Activated T-cell treated with anti-CD3 and anti-CD28 coated beads, Interleukin-2, amount 50 U/mL, for 1 hour (primary cell): Measurements from ENCODE around the gene SULT4A1.

ENCODE experiments used
- DNase-seq: peaks from one replicate; pipeline ENCODE4 v3.0.0-alpha.2; 2020

SULT4A1 gene

GRCh38 chr22:43859621-43860020 lies 2.7 kb downstream of the SULT4A1 start:
- DNase-seq, result no peak

- DNase-seq, result no peak
These were observed 3.1 kb downstream of the SULT4A1 start for GRCh38 chr22:43859176-43859575.

GRCh38 chr22:43858156-43858895 lies 4.0 kb downstream of the SULT4A1 start:
- no peak for DNase-seq

GRCh38 chr22:43857367-43857766 lies 4.9 kb downstream of the SULT4A1 start:
- DNase-seq, result no peak

- no peak for DNase-seq
These were observed 6.9 kb downstream of the SULT4A1 start for GRCh38 chr22:43855431-43855830.

GRCh38 chr22:43854786-43855271 lies 7.5 kb downstream of the SULT4A1 start:
- DNase-seq, result no peak

GRCh38 chr22:43854121-43854785 lies 8.1 kb downstream of the SULT4A1 start:
- no peak for DNase-seq

GRCh38 chr22:43853328-43853931 lies 8.9 kb downstream of the SULT4A1 start:
- no peak for DNase-seq

- DNase-seq, result no peak
These were observed 9.6 kb downstream of the SULT4A1 start for GRCh38 chr22:43852573-43853327.

GRCh38 chr22:43851979-43852307 lies 10.4 kb downstream of the SULT4A1 start:
- DNase-seq, result no peak

- no peak for DNase-seq
These were observed 11.0 kb downstream of the SULT4A1 start for GRCh38 chr22:43851058-43851978.

- DNase-seq, result no peak
These were observed 11.8 kb downstream of the SULT4A1 start for GRCh38 chr22:43850529-43850928.

- DNase-seq, result no peak
These were observed 12.6 kb downstream of the SULT4A1 start for GRCh38 chr22:43849731-43850130.

- no peak for DNase-seq
These were observed 13.7 kb downstream of the SULT4A1 start for GRCh38 chr22:43848366-43849171.

GRCh38 chr22:43847376-43848289 lies 14.7 kb downstream of the SULT4A1 start:
- DNase-seq, result no peak

- DNase-seq, result no peak
These were observed 15.3 kb downstream of the SULT4A1 start for GRCh38 chr22:43846966-43847365.

GRCh38 chr22:43845981-43846380 lies 16.3 kb downstream of the SULT4A1 start:
- no peak for DNase-seq

- DNase-seq, result no peak
These were observed 17.5 kb downstream of the SULT4A1 start for GRCh38 chr22:43844560-43845545.
